Endometrial microvascular endothelial cells (primary cell): ENCODE data around the gene HIP1. TPM values are rescaled to one million over a fixed set of nuclear protein-coding genes. Genes with fewer than 3 reads are reported as not detected.
"Not testable (repeated sequence)": the region's sequence is repeated elsewhere in the genome, so short reads cannot be mapped to it uniquely, and the experiment has no call there.

Experiments
- in situ Hi-C: cut with HindIII; loops from 2 replicates; pipeline ENCODE4 v1.10.0; 2017; ENCODE audit warnings: low sequenced_read_pairs, low pct_unique_long_range_greater_than_20kb; ENCODE audit errors: inconsistent ontology term
- total RNA-seq: library from RNA; depleted of rRNA; stranded (reverse); fragments of >200 nt; gene quantifications from one replicate; pipeline ENCODE4 v1.2.3, GENCODE V29; 2015; ENCODE audit errors: inconsistent ontology term

The HIP1 gene
- total RNA-seq, 1 donor from 2014 or later = 31.8 TPM

DNA sequence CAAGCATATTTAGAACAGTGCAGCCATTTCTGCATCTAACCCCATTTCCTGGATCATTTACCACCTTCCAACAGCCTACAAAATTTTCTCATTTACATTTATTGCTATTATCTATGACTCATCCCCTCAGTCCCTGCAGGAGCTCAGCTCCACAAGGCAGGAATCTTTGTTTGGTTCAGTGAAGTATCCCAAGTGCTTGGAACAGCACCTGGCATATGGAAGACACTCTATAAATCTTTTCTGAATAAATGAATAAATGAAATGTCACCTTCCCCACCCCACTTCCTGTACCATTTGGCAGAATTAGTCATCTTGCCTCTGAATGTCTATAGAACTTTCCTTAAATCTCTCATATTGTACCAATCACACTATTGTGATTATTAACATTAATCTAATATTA lies 110.7 kb downstream of the HIP1 start:
- in situ Hi-C loops = no loop called here

DNA sequence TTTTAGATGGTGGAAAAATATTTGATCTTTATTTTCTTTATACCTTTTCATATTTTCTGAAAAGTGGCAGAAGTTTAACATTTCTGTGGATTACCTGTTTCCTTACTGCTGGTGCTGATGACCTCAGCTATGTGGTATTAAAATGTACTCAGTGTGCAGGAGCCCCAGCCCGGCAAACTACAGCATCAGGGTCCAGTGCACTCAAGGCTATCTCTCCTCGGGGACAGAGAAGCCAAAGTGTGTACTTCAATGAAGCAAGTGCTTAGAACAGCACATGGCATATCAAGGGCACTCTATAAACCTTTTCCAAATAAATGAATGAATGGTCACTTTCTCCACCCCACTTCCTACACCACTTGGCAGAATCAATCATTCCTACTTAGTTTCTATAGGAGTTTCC lies 111.8 kb downstream of the HIP1 start:
- in situ Hi-C loops = no loop called here

DNA sequence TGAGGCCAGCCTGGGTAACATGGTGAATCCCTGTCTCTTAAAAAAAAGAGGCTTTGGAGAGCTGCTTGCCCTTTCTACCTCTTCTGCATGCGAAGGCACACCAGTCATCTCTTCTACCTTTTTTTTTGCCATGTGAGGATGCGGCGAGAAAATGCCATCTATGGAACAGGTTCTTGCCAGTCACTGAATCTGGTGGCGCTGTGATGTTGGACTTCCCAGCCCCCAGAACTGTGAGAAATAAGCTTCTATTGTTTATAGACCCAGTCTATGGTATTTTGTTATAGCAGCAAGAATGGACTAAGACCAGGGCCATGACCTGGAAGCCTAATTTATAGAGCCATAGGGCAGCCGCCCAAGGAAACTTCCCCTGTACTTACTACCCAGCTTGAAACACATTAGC lies 112.9 kb downstream of the HIP1 start:
- in situ Hi-C loops = no loop called here

DNA sequence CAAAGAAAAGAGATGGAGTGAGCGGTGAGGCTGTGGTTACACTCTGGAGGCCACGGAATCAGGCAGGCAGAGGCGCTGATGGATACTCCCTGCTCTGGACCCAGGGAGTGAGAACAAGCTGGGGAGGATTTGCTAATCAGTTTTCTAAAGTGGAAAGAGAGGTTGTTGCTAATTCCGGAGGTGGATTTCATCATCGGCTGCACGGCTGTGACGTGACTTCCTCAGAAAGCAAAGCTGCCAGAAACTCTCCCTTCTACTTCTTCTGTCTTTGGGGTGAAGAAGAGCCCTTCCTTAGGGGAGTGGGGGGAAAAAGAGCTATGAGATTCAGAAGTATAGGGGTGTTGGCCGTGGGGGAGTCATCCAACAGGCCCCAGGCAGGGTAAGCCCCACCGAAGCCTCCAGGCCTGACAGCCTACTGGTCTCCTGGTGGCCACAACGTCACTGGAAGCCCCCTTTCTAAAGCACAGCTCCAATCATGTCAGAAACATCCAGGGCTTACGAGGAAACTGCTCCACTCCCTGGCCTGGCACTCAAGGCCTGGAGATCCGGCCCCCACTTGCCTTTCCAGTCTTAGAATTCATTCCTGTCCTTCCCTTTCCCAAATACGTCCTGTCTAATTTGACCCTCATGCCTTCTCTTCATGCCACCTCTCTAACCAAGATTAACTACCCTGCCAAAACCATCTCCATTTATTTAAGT lies 114.5 kb downstream of the HIP1 start:
- in situ Hi-C loops = no loop called here

DNA sequence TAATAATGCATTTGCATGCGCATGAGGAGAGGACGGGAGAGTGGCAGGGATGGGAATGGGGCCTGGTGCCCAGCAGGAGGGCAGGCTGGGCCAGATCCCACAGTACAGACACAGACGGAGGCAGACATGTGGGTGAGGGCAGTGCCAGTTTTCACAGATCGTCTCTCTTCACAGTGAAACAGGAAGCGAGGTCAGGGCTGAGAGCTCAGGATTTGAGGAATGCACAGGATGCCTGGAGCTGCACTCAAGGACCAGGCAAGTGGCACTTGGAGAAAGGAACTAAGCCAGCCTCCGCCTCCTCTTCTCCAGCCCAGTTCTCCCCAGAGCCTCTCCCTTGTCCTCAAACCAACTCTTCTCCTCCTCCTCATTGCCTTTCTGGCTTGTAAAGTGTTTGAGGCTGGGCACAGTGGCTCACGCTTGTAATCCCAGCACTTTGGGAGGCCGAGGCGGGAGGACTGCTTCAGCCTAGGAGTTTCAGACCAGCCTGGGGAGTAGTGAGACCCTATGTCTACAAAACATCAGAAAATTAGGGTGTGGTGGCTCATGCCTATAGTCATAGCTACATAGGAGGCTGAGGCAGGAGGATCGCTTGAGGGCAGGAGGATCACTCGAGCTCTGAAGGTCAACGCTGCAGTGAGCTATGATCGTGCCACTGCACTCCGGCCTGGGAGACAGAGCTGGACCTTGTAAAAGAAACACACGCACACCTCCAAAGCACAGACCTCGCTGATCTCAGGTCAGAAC lies 115.2 kb downstream of the HIP1 start:
- in situ Hi-C loops = no loop called here

DNA sequence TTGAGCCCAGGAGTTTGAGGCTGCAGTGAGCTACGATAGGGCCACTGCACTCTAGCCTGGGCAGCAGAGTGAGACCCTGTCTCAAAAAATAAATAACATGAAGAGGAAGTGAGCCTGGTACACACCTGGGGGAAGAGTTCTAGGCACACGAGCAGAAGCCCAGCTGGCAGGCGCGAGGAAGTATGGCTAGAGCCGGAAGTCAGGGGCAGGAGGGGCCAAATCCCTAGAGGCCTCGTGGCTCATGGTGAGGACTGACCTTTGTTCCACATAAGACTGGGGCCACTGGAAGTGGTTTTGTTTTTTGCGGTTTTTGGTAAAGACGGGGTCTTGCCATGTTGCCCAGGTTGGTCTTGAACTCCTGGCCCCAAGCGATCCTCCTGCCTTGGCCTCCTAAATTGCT lies 117.6 kb downstream of the HIP1 start:
- in situ Hi-C loops = no loop called here

DNA sequence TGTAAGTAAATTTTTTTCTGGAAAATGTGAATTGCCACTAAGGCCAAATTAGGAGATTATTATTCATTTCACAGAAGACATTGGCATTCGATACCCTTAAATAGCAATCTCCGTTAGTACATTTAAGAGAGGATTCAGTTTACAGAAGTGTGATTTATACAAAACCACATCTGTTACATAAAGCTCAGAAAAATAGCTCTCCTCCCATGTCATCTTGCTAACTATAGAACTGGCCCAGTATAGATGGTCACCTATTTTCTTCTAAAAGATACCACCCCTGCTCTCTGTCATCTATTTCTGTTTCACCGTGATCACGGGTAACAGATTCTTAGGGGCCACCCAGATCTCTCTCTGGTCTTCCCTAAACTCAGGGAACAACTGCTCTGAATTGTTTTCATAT lies 119.1 kb downstream of the HIP1 start:
- in situ Hi-C loops = no loop called here

DNA sequence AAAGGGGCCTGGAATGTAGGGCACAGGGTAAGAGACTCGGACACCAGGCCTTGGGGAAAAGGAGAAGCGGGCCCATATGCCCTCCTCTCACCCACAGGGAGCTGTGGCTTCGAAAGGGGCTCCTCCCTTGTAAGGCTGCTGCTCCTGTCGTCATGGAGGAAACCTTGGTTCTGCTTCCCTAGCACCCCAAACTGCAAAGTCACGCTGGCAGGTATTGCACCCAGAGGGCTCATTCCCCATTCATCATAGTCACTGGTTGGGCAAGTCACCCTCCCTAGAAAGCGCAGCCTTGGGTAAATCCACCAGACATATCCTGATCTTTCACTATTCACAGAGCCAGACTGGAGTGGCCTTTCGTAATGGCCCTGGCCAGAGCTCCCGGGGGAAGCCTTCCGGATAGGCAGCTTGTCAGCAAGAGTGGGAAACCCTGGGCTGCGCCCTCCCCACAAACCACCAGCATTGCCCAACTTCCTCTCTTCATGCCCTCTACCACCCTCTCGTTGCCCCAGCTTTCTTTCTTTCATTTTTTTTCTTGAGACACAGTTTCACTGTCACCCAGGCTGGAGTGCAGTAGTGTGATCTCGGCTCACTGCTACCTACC lies 121.0 kb downstream of the HIP1 start:
- in situ Hi-C loops = no loop called here

DNA sequence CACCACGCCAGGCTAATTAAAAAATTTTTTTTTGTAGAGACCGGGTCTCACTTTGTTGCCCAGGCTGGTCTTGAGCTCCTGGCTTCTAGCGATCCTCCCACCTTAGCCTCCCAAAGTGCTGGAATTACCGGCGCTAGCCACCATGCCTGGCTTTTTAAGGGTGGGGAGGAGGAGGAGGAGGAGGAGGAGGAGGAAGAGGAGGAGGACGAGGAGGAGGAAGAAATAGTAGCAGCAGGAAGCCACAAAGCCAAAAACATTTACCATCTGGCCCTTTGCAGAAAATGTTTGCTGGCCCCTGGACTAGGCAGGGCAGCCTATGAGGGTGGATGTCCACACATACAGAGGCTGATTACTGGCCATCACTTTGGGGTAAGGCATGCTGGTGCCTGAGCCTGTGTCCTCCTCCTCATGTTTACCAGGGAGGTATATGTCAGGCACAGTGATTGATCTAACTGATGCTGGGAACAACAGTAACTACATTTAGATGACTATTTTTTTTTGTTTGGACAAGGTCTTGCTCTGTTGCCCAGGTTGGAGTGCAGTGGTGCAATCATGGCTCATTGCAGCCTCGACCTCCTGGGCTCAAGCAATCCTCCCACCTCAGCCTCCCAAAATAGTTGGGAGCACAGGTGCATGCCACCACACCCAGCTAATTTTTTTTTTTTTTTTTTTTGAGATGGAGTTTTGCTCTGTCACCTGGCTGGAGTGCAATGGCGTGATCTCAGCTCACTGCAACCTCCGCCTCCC lies 122.1 kb downstream of the HIP1 start:
- in situ Hi-C loops = no loop called here

DNA sequence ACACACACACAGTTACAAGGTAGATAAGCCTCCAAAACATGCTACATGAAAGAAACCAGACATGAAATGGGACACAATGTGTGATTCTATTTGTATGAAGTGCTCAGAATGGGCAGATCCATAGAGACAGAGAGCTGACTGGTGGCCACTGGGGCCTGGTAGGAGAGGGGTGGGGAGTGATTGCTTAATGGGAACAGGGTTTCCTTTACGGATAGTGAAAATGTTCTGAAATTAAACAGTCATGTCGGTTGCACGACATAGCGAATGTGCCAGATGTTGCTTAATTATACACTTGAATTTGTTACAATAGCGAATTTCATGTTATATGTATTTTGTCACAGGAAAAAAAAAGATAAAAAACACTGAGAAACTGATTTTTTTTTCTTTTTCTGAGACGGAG lies 124.3 kb downstream of the HIP1 start:
- in situ Hi-C loops = no loop called here

DNA sequence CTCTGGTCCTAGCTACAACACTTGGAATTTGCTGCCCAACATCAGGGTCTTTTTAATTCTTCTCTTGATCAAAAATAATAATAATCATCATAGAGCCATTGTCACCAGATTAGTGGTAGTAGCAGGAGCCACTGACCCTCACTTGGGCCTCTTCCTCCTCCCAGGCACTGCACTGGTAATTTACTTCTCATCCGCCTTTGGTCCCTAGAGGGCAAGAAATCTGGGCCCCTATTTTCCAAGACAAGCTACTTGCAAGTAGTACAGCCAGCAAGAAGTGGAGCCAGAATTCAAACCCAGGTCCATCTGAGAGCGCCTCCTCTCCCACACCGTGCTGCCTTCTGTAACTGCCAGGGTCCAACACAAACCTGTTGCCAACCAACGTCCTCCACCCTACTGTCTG lies 125.4 kb downstream of the HIP1 start:
- in situ Hi-C loops = no loop called here

DNA sequence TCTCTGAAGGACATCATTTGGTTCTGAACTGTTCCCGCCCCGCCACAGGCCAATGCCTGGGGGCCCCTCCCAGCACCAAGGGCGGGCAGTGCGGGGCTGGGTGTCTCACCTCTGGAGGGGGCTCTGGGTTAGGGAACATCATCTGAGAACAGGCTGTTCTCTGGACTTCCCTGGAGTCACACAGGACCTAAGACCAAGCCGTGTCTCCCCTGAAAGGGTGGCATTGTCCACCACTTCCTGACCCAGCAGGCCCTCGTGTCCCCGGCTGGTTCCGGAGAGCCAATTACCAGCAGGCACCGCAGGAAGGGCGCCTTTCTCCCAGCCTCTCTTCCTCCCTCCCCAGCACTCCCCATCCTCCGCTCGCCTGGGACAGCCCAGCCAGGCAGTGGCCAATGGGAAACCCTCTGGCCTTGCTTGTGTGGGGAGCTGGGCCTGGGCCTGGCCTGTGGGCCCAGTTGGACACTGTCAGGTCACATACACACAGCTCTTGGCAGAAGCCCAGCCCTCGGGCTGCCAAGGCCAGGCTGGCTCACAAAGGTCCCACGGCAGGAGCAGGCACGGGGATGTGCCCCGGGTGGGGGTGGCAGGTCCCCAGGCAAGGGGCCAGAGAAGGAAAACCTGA lies 127.1 kb downstream of the HIP1 start:
- in situ Hi-C loops = no loop called here

DNA sequence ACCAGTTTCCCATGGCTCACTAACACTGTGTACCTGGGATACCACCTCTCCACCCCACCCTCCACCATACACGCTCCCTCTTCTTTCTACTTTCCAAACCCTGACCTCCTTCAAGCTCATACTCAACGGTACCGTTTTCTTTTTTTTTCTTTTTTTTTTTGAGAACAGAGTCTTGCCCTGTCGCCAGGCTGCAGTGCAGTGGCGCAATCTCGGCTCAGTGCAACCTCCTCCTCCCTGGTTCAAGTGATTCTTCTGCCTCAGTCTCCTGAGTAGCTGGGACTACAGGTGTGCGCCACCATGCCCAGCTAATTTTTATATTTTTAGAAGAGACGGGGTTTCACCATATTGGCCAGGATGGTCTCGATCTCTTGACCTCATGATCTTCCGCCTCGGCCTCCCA lies 129.3 kb downstream of the HIP1 start:
- in situ Hi-C loops = not testable (repeated sequence)

DNA sequence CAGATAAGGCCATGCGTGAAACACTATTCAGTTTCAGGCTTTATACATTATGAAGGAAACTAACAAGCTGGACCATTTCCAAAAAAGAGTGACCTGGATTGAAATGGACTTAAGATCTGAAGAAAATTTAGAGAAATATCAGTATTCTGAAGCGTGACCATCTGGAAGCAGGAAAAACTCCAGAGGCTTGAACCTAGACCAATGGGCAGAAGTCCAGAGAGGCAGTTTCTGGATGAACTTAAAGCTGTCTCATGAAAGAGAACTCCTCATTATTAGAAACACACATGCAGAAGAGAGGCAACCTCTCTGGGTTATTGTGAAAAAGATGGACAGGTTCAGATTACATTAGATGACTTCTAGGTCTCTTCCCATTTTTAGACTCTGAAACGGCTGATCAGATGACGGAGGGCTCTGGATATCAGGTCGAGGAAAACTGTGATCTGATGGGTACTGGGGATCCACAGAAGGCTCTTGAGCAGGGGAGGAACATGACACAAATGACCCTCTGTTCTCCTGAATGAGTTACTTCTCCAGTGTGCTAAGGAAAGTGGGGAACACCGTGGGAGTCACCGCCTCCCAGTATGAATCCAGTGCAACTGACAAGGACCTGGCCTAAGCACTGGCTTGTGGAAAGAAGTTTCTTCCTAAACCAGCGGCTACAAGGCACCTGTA lies 130.2 kb downstream of the HIP1 start:
- in situ Hi-C loops = no loop called here

DNA sequence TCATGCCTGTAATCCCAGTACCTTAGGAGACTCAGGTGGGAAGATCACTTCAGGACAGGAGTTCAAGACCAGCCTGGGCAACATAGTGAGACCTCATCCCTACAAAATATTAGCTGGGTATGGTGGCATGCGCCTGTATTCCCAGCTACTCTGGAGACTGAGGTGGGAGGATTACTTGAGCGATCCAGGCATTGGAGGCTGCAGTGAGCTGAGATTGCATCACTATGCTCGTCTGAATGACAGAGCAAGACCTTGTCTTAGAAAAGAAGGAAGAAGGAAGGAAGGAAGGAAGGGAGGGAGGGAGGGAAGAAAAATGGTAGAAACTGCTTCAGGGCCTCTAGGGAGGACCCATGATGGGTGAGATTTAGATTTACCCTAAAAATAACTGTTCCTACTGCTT lies 134.3 kb downstream of the HIP1 start:
- in situ Hi-C loops = no loop called here

DNA sequence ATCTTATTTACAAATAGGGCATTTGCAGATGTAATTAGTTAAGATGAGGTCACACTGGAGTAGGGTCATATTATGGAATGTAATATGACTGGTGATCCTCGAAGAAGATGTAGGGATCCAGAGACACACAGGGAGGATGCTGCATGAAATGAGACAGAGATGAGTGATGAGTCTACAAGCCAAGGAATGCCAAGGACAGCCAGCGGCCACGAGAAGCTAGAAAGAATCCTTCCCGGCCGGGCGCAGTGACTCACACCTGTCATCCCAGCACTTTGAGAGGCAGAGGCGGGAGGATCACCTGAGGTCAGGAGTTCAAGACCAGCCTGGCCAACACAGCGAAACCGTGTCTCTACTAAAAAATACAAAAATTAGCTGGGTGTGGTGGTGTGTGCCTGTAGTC lies 135.9 kb downstream of the HIP1 start:
- in situ Hi-C loops = not testable (repeated sequence)

DNA sequence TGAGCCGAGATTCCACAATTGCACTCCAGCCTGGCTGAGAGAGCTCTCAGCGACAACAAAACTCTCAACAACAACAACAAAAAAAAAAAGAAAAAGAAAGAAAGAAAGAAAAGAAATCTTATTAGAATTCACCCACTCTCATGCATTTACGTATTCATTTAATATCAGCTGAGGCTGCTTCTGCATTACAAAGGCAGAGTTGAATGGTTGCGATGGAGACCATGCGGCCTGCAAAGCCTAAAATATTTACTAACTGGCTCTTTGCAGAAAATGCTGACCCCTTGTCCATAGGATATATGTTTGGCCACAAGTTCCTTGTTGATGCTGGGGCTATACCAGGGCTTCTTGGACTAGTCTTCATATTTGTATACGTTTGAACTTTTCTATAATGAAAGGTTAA lies 137.2 kb downstream of the HIP1 start:
- in situ Hi-C loops = no loop called here

DNA sequence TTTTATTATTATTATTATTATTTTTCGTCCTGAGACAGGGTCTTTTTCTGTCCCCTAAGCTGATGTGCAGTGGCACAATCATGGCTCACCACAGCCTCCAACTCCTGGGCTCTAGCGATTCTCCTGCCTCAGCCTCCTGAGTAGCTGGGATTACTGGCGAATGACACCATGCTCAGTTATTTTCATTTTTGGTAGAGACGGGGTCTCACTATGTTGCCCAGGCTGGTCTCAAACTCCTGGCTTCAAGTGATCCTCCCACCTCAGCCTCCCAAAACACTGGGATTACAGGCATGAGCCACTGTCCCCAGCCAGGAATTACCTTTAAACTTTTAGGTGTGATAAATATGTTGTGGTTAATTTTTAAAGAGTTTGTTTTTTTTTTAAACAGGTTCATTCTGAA lies 138.0 kb downstream of the HIP1 start:
- in situ Hi-C loops = not testable (repeated sequence)
